ENCODE measurements around the gene PLEK. TPM values are rescaled to one million over a fixed set of nuclear protein-coding genes. Genes with fewer than 3 reads are reported as not detected.

Gene PLEK
- total and polyA plus RNA-seq, 2 donors (not counting 3 experiments of a cell fraction or from before 2014, with no cell fraction given) = 0.03 to 0.11 TPM

- H3K9me3 ChIP-seq (replicated peaks; ENCODE audit: control insufficient read depth, insufficient read depth, low read length) = no peaks in the 10 kb centered on the region
- no peak overlapping the region for H2AFZ ChIP-seq (ENCODE audit: low read depth, low read length)
- intact Hi-C loops (cut with micrococcal nuclease) = no loop called here
- POLR2A ChIA-PET = no interaction called here
- no peaks in the 10 kb centered on the region for H4K20me1 ChIP-seq (replicated peaks; ENCODE audit: control insufficient read depth, extremely low read depth, insufficient read depth, low read length)
- H3K36me3 ChIP-seq (ENCODE audit: control insufficient read depth in 2 of 2, extremely low read depth in 1 of 2, insufficient read depth in 2 of 2, low read length in 2 of 2) = no peaks in the 10 kb centered on the region
- peaks cover 0 to 8% of the 10 kb centered on the region in 2 experiments for H3K27me3 ChIP-seq (ENCODE audit: control insufficient read depth in 2 of 2, insufficient read depth in 2 of 2, low read length in 2 of 2)
- TF ChIP-seq CTCF (IDR thresholded peaks at IDR 0.05; ENCODE audit: extremely low read depth in 1 of 2, insufficient read depth in 1 of 2, low read depth in 1 of 2, low read length in 2 of 2) = no peak
- no peak for TF ChIP-seq MAX (IDR thresholded peaks at IDR 0.05; ENCODE audit: insufficient read depth, insufficient read length)
- no peak for TF ChIP-seq MYC (IDR thresholded peaks at IDR 0.05; ENCODE audit: low read depth, low read length)
- no peak for TF ChIP-seq GATA2 (IDR thresholded peaks at IDR 0.05; ENCODE audit: insufficient read depth, insufficient read length, low read depth, low read length)
- TF ChIP-seq FOS (IDR thresholded peaks at IDR 0.05; ENCODE audit: borderline replicate concordance, insufficient read depth, low read length) = no peak
- no peak for TF ChIP-seq POLR2A (IDR thresholded peaks at IDR 0.05; ENCODE audit: low read depth, low read length)
- TF ChIP-seq POLR2AphosphoS5 (IDR thresholded peaks at IDR 0.05; ENCODE audit: insufficient read depth, low read depth, low read length) = no peak
- DNase-seq (ENCODE audit: low read depth, low spot score) (no peak), FAIRE-seq (no peak)
- CTCF ChIA-PET = interaction anchor here (1.0 to 2.0 kb wide), 2 partner anchors 25 to 47 kb away, joined by 3 to 4 read pairs; no protein-coding TSS in a partner anchor
- H3K9ac ChIP-seq (replicated peaks; ENCODE audit: extremely low read depth, insufficient read depth, low read length) = no peak overlapping the region
- no peak overlapping the region for H3K27ac ChIP-seq (ENCODE audit: insufficient read depth, low read depth, low read length)
- H3K79me2 ChIP-seq (ENCODE audit: control insufficient read depth, insufficient read depth, low read length) = no peaks in the 10 kb centered on the region
- H3K9me1 ChIP-seq (replicated peaks; ENCODE audit: control insufficient read depth, extremely low read depth, insufficient read depth, low read length) = no peaks in the 10 kb centered on the region
- H3K4me1 ChIP-seq (ENCODE audit: control insufficient read depth, extremely low read depth, insufficient read depth, low read length) = no peaks in the 10 kb centered on the region
- dilution Hi-C loops (cut with MboI; ENCODE audit: extremely low pct_ligation_motif_present, low sequenced_read_pairs) = no loop called here
- BruUV-seq (replicated peaks) = no TSS peak
- no peak overlapping the region for H3K4me3 ChIP-seq (replicated peaks in 1 of 3; ENCODE audit: insufficient read depth in 1 of 3, low read depth in 1 of 3, low read length in 3 of 3)
- no peak overlapping the region for H3K4me2 ChIP-seq (ENCODE audit: insufficient read depth, low read length)
These were observed 51.1 kb downstream of the PLEK start for GRCh38 chr2:68416081-68416675.
